HG02973 (cell line): ENCODE data around the gene SULT1A3.
A peak's percentile ranks its signal among the peaks of the same experiment; 100 is the strongest.
"Not testable (repeated sequence)": the region's sequence is repeated elsewhere in the genome, so short reads cannot be mapped to it uniquely, and the experiment has no call there.

Experiments
- ATAC-seq: cut with Tn5 transposase; IDR thresholded peaks from one replicate; pipeline ENCODE4 v1.9.1; 2021; ENCODE audit warnings: moderate library complexity; ENCODE audit not compliant: unreplicated experiment

Gene SULT1A3

GRCh38 chr16:30186782-30187555, 12.1 kb upstream of the SULT1A3 start:
- no peak for ATAC-seq

GRCh38 chr16:30187556-30187865, 11.5 kb upstream of the SULT1A3 start:
- ATAC-seq, result no peak

- ATAC-seq, result no peak
These were observed 11.0 kb upstream of the SULT1A3 start for GRCh38 chr16:30187971-30188561.

DNA sequence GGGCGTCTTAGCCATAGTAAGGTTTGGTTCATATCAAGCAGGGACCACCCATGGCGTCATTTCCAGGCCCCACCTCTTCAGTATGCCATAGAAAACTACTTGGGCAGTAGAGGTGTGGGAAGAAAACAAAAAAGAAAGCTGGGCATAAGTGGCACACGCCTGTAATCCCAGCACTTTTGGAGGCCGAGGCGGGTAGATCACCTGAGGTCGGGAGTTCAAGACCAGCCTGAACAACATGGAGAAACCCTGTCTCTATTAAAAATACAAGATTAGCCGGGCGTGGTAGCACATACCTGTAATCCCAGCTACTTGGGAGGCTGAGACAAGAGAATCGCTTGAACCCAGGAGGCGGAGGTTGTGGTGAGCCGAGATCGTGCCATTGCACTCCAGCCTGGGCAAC, 7.9 kb upstream of the SULT1A3 start:
- ATAC-seq, result not testable (repeated sequence)

GRCh38 chr16:30193098-30193497, 6.0 kb upstream of the SULT1A3 start:
- ATAC-seq, result peak; percentile 9

- peak; percentile 80 for ATAC-seq
These were observed 5.4 kb upstream of the SULT1A3 start, which contains the start of the genes BOLA2B and SLX1A for GRCh38 chr16:30193615-30194014. TSS of gene BOLA2B (minus strand) at chr16:30193666. CDS start at chr16:30193595, 71 bp downstream. TSS of gene SLX1A (plus strand) at chr16:30193875. CDS start at chr16:30194085, 210 bp downstream.

- peak; percentile 45 for ATAC-seq
These were observed 4.7 kb upstream of the SULT1A3 start for GRCh38 chr16:30194172-30194925.

DNA sequence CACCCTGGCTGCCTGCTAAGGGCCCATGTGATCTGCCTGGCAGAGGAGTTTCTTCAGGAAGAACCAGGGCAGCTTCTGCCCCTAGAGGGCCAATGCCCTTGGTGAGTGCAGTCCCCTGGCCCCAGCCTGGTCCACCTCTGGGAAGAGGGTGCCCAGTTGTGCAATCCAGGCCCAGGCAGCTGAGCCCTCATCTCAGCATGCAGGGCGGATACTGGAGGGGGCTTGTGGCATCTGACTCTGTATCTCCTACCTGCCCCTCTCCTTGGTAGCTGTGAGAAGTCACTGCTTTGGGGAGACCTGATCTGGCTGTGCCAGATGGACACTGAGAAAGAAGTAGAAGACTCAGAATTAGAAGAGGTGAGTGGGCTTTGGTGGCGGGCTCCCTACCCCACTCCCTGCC, 2.1 kb upstream of the SULT1A3 start:
- ATAC-seq, result not testable (repeated sequence)

DNA sequence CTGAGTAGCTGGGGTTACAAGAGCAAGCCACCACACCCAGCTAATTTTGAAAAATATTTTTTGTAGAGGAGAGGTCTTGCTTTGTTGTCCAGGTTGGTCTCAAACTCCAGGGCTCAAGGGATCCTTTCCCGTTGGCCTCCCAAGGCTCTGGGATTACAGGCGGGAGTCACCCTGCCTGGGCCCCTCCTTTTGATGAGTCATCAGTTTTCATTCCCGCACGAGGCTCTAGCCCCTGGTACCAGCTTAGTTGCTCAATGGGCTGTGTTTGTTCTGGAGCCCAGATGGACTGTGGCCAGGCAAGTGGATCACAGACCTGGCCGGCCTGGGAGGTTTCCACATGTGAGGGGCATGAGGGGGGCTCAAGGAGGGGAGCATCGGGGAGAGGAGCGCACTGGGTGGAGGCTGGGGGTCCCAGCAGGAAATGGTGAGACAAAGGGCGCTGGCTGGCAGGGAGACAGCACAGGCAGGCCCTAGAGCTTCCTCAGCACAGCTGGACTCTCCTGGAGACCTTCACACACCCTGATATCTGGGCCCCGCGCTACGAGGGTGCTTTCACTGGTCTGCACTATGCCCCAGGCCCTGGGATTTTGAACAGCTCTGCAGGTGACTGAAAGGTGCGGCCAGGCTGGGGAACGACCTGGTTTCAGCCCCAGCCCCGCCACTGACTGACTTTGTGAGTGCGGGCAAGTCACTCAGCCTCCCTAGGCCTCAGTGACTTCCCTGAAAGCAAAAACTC, 721 bp downstream of the SULT1A3 start:
- not testable (repeated sequence) for ATAC-seq

GRCh38 chr16:30205541-30206236, 6.6 kb downstream of the SULT1A3 start:
- not testable (repeated sequence) for ATAC-seq

- ATAC-seq, result not testable (repeated sequence)
These were observed 7.2 kb downstream of the SULT1A3 start for GRCh38 chr16:30206252-30206651.

GRCh38 chr16:30207063-30207704, 8.1 kb downstream of the SULT1A3 start:
- ATAC-seq, result not testable (repeated sequence)

DNA sequence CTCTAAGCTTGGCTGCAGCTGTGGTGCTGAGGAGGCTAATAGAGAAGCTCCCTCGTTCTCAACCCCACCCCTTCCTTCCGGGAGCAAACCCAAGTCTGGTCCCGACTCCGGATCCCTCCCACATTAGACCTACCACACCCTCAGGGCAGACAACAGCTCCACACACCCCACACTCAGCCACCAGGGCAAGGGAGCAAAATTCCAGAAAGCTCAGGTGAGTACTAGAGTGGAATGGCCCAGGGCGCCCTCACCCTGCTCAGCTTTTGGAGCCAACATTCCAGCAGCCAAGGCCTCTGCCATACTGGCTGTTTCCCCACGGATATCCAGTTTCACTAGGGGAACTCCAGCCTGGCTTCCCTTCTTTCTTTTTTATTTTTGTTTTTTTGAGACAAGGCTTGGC, 10.0 kb downstream of the SULT1A3 start:
- not testable (repeated sequence) for ATAC-seq

DNA sequence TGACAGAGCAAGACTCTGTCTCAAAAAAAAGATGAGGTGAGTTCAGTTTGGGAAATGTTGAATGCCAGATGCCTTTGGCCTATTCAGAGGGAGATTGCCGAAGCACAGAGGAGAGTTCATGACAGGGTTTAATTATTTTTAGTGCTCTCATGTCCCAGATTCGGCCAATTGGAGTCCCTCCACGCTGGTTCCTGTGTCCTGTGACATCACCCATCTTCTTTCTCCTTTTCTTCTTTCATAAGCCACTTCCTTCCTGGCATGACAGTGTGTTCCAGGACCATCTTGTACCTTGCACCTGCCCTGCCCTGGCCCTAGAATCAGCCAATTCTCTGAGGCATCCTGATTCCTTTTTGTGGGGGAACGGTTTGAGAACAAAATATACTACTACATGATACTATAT, 12.4 kb downstream of the SULT1A3 start:
- not testable (repeated sequence) for ATAC-seq

- ATAC-seq, result not testable (repeated sequence)
These were observed 18.0 kb downstream of the SULT1A3 start for GRCh38 chr16:30217082-30217481.

- ATAC-seq, result not testable (repeated sequence)
These were observed 49.3 kb downstream of the SULT1A3 start, which contains the start of gene NPIPB13 for GRCh38 chr16:30248379-30248778. TSS of gene NPIPB13 (minus strand) at chr16:30248479. CDS start at chr16:30245573, 2,906 bp downstream.
